ENCODE data around the gene SIRT5.

The SIRT5 gene

DNA sequence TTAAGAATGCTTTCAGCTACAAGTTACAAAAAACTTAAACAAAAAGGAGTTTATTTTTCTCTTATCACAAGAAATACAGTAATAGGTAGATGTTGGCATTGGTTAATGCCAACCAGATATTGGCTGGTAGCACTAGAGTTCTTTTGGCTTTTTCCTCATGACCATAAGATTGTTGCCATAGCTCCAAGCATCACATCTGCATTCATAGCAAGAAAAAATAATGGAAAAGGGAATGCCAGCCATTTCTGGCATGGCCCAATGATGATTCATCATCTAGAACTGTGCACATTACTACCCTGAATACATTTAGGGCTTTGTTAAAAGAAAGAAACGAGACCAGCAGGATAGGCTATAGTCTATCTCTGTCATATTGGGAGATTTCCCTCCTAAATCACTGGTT, 20.8 kb upstream of the SIRT5 start:
- DNase-seq (ENCODE audit: low read depth in 2 of 2): no peak

DNA sequence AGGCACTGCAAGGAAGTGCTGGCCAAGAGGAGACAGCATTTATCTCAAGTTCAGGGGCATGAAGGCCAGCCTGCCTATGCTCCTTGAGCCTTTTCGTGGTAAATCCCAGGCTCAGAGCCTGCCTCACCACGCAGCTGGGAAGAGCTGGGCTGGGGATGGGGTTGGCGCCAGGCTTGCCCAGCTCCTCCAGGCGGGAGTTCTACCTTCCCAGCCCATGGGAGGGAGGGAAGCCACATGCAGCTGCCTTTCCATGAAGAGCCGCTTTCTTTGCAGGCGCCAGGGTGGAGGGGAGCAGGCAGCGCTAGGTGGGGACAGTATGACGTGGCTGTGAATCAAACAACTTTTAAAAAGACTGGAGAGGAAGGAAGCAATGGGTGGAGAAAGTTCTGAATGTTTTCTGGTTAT, 19.5 kb upstream of the SIRT5 start:
- no peak for DNase-seq (ENCODE audit: low read depth in 2 of 2)

DNA sequence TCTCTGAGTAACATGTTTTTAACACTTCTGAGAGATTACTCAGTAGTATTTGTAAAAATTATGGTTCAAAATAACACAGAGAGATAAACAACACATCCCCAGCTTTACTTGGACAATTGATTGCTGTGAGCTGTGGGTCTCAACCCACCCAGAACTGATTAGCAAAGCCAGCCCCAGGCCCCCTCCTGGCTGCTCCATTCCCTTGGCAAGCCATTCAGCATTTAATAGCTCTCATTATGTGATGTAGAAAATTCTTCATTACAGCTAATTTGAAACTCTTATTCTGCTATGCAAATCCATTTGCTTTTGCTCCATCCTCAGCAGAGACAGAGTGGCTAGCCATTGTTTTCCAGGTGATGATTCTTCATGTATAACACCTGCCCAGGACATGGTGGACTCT, 16.6 kb upstream of the SIRT5 start:
- no peak for DNase-seq (ENCODE audit: low read depth in 2 of 2)

DNA sequence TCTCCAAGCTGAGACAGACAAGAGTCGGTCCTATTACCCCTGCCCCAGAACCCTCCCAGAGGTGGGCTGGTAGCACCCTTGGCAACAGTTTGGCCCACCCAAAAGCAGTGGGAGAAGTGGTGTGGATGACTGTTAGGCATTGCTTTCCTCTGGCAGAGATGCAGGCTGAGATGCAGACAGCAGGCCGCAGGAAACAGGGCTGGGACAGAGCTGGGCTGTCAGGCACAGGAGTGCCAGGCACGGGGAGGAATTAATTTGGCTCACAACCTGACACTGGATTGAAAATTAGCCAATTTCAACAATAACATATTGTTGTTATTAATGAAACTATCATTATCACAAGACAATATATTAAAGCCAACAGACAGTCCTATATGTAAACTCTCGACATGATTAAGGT, 15.7 kb upstream of the SIRT5 start:
- no peak for DNase-seq (ENCODE audit: low read depth in 2 of 2)

DNA sequence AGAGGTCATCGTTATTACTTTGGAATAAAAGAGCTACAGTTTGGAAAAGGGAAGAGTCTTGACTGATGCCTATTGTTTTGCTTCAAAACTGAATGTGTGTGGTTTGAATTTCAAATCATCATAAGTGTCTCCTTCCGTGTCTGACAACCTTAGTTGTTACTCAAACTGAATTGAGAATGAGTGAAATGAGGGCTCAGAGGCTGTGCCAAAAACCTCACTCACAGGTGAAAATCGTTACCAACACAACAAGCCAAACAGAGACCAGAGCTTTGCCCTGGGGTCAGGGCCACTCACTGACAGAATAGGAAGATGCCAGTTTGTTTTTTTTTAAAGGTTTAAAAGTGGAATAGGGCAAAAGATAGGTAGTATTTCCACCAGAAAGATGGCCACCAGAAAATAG, 15.2 kb upstream of the SIRT5 start:
- DNase-seq (ENCODE audit: low read depth in 2 of 2): no peak

DNA sequence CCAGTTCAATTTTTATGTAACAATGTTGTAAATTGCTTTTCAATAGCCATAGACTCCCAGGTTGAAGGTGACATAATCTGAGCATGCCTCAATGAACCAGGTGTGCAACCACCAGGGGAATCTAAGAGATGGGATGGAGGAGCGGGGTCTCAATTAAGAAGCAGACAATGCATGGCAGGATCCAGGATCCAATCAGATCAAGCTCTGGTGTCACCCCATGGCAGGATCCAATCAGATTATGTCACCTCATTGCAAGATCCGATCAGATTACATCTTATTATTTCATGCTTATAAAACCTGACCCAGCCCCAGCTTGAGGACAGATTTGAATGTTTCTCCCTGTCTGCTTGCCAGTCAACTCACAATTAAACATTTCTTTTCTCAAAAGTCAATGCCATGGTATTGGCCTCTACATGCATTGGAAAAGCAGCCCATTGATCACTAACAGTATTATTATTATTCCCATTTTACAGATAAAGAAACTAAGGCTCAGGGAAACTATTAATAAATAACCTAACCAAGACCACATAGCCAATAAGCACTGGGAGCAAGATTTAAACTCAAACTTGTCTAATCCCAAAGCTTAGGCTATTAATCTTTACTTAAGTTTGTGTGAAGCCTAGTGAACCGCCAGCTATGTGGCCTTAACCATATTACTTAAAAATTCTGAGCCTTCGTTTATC, 14.3 kb upstream of the SIRT5 start:
- DNase-seq (ENCODE audit: low read depth in 2 of 2): no peak

DNA sequence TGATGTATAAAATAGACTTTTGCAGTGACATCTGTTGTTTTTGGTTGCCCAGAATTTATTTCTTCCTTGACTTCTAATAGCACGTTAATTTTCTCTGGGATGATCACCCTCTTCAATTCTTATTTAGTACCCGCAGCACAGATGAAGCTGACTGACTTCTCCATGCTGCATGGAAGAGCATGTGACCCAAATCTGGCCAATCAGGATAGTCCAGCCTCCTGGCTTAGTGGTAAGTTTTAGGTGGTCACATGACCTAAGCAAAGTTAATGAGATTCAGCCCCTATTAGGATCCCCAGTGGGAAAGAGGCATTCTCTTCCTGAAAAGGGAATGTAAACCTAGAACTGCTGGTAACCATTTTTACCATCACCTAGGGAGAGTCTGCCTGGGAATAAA, 13.8 kb upstream of the SIRT5 start:
- no peak for DNase-seq (ENCODE audit: low read depth in 2 of 2)

DNA sequence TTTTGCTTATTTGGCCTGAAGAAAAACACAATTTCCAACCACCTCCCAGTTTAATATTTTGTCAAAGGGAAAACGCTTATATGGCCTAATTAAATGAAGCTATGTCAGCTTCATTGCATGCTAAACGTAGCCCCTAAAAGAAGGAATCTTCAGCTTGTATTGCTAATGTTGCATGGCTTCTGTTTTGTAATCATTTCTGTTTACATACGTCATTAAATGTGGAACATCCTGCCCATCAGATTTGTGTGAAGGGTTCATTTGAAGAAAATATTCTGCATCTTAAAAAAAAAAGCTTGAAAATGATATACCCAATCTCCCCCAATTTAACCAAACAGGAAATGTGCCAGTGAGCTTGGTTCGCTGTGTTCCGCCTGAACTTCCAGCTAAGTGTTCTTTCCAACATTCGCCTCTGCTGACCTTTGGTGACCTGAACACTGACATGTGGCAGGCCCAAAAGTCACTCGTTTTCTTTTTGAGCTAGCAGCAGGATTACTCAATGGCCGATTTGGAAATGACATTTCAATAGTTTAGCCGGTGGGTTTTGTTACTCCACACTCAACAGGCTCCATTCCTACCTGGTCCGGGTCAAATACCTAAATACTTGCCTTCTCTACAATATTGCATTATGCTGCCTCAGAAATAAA, 12.7 kb upstream of the SIRT5 start:
- no peak for DNase-seq (ENCODE audit: low read depth in 2 of 2)

DNA sequence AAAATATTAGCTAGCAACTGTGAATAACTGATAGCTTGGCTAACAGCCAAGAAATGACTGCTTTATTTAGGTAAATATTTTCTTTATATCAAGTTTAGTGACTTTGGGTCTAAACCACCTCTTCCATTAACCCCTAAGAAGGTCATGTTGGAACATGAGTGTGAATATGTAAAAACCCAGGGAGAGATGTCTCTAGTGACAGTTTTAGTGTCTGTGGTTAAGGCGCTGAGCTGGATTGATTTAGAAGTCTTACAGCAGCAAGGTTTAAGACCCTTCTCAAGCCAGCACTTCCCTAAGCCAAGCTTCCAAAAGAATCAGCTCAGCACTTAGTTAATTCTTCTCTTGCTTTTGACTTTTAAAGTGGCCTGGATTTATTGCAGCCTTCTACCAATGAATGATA, 11.4 kb upstream of the SIRT5 start:
- no peak for DNase-seq (ENCODE audit: low read depth in 2 of 2)

DNA sequence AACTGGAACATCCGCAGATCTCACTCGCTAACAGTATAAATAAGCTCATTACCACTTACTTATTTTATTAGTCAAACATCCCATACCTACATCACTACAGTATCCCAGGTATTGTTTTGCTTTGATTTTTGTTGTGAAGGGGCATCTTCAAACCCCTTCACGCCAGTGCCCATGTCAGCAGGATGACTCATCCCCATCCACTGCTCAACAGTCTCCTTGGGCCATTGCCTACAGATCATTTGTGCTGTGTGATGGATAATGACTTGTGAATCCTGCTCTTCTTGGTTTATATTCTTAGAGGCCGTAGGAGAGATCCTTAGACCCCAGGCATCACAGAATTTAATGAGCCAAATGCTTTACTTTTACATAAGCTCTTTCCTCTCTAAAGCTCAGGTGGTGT, 8.5 kb upstream of the SIRT5 start:
- DNase-seq (ENCODE audit: low read depth in 2 of 2): no peak

DNA sequence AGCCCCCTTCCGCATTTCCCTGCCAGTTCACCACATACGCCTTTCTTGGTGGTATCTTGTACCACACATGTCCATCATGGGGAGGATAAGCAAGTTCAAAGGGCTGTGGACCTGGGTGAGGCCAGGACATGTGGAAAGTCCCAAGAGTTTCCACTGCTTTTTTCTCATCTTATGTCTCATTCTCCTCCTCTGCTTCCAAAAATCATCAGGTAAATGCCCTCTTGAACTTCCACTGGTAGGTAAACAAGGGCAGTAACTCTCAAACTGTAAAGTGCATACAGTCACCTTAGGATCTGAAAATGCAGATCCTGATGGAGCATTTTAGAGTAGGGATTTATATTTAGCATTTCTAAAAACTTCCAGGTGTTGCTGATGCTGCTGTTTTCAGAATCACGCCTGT, 7.9 kb upstream of the SIRT5 start:
- DNase-seq (ENCODE audit: low read depth in 2 of 2): no peak

DNA sequence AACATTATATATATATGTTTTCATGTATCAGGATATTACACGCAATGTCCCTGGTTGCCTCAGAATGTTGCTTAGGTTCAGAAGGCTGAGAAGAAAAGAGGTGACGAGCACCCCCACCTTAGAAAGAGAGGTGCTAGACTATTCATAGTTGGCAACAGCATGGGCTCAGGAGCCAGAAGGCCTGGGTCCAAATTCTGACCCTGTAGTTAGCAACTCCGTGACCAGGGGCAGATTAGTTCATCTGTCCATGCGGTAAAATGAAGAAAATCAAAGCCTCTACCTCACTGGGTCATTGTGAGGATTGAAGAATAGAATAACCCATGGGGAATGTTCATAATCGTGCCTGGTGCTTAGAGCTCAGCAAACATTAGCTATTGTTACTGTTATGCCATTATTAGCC, 5.4 kb upstream of the SIRT5 start:
- DNase-seq (ENCODE audit: low read depth in 2 of 2): no peak

DNA sequence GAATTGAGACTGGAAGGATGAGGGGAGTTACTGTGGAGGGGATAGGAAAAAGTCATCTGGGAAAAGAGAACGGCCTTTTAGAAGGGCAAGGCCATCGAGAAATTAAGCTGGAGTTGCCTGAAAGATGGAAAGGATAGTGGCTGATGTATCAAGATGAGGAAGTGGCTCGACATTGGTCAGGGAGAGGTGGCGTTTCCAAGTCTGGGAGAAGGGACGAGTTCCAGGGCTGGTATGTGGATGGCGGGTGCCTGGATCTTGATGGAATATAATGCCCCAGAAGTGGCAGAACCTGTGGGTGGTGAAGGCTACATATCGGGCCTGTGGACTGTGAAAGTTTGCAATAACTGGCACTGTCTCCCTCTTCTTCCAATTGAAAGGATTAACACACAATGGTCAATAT, 2.2 kb upstream of the SIRT5 start:
- DNase-seq (ENCODE audit: low read depth in 2 of 2): no peak

DNA sequence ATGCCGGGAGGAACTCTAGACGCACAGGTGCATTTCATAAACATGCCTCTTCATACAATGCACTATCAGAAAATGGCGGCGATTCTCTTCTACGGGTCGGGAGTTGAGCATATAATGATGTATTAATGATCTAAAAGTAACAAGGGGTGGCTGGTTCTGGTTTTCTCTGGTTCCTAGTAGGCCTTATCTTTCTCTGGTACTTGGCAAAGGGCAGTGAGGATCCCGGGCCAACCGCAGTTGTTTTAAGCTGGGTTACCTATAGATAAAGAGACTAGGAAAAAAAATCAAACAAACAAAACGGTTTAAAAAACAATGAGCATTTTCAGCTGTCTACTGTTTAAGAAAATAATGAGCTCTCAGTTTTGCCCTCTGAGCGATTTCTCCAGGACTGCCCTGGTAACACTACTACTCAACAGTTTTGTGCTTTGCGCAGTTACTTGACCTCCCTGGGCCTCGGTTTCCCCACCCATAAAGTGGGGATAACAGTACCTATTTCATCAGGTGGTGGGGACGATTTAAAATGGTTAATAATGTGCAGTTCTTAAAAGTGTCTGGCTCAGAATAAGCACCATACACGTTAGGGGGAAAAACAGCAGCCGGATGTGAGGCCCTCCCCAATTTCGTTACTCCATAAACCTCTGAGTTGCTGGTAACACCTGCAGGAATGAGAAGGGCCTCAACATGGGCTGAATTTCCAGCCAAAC, 1.3 kb upstream of the SIRT5 start:
- DNase-seq (ENCODE audit: low read depth in 2 of 2): no peak

DNA sequence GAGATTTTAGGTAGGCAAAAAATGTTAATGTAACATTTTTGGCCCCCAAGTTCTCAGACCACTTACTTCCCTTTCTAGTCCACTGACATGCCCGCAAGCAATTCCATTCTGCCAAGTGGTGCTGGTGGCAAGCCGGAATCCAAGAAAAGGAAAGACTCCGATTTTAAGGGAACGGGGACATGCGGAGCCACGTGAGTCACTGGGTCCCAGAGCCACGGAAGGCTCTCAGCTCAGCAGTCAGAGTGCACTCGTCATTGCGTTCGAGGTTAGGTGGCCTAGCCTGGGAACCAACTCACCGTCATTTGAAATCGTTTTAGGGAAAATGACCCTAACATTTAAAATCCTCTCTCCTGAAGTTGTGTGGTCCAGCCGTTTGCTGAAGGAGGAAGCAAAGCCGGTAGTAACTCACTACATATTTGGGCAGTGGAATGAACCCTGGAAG, 711 bp upstream of the SIRT5 start:
- DNase-seq (ENCODE audit: low read depth in 2 of 2): no peak

DNA sequence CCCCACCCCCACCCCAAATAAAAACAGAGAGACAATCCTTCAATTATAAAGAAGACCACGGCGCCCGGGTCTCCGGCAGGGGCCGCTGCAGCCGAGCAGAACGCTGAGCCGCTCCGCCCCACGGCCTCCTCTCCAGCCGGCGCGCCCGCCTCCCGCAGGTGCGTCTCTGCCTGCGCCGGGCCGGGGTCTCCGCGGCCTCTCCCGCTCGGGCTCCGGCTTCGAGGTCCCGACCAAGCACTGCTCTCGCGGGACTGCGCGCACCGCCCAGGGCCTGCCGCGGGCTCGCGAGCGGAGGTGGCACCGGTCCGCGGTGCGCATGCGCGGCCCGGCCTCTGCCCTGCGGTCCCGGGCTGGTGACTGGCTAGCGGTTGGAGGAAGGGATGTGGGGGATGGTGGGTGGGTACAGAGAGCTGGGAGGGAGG, 241 bp upstream of the SIRT5 start:
- DNase-seq (ENCODE audit: low read depth in 2 of 2): peak; percentile 89 to 93

DNA sequence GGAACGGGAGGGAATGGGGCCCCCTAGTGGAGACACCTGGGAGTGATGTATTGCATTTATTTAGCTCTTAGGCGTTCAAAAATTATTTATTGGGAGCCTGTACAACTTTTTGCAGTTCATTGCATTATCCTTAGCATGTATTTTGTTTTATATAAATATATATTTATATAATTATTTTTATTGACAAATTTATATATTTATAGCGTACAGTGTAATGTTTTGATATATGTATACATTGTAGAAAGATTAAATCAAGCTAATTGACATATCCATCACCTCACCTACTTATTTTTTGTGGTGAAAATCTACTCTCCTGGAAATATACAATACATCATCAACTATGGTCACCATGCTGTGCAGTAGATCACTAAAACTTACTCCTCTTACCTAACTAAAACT, 975 bp downstream of the SIRT5 start:
- no peak for DNase-seq (ENCODE audit: low read depth in 2 of 2)

DNA sequence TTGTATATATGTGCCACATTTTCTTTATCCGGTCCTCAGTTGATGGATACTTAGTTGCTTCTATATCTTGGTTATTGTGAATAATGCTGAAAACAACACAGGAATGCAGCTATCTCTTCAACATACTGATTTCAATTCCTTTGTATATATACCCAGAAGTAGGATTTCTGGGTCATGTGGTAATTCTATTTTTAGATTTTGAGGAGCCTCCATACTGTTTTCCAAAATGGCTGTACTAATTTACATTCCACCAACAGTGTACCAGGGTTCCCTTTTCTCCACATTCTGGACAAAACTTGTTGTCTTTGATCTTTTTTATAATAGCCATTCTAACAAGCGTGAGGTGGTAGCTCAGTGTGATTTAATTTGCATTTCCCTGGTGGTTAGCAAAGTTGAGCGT, 1.6 kb downstream of the SIRT5 start:
- DNase-seq (ENCODE audit: low read depth in 2 of 2): no peak

DNA sequence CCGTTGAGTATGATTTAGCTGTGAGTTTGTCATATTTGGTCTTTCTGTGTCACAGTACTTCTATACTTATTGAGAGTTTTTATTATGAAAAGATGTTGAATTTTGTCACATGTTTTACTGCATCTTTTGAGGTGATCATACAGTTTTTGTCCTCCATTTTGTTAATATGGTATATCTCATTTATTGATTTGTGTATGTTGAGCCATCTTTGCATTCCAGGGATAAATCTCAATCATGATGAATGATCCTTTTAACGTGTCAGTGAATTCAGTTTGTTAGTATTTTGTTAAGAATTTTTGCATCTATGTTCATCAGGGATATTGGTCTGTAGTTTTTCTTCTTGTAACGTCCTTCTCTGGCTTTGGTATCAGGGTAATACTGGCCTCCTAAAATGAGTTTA, 3.5 kb downstream of the SIRT5 start:
- no peak for DNase-seq (ENCODE audit: low read depth in 2 of 2)

DNA sequence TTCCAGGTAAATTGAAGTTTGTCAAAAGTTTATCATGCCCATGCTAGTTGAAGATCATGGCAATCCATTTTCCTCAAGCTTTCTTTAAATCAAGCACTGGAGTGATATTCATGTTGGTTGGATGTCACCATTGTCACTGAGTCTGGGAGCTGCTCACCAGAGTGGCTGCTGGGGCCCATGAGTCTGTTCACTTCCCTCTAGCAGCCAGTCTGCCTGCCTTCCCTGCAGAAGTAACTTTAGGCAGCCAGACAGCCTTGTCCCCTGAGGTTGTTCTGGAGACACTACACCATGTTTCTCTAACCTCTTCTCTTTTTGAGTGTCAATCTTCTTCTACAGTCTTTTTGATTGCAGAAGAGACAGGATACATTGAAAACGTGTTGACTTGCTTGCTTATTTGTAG, 5.5 kb downstream of the SIRT5 start:
- DNase-seq (ENCODE audit: low read depth in 2 of 2): no peak

DNA sequence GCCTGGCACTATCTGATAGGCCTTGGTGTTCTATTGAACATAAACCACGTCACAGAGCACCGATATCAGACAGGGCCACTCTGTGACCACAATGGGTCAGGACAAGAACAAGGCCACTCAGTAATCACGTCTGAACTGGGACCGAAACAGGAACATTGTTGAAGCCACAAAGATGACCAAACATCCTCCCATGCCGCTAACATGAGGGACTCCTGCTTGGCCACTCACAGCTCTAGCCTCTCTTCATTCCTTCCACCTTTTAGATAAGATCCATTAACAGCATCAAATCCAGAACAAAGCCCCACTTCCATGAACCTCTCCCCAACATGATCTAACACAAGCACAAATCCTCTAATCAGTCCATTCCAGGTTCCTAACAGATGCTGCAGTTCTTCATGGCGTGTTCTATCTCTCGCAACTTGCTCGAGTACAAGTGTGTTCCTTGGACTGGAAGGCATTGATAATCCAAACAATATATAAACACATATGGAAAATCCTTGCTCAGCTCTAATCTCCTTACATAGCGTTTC, 7.4 kb downstream of the SIRT5 start:
- DNase-seq (ENCODE audit: low read depth in 2 of 2): no peak

DNA sequence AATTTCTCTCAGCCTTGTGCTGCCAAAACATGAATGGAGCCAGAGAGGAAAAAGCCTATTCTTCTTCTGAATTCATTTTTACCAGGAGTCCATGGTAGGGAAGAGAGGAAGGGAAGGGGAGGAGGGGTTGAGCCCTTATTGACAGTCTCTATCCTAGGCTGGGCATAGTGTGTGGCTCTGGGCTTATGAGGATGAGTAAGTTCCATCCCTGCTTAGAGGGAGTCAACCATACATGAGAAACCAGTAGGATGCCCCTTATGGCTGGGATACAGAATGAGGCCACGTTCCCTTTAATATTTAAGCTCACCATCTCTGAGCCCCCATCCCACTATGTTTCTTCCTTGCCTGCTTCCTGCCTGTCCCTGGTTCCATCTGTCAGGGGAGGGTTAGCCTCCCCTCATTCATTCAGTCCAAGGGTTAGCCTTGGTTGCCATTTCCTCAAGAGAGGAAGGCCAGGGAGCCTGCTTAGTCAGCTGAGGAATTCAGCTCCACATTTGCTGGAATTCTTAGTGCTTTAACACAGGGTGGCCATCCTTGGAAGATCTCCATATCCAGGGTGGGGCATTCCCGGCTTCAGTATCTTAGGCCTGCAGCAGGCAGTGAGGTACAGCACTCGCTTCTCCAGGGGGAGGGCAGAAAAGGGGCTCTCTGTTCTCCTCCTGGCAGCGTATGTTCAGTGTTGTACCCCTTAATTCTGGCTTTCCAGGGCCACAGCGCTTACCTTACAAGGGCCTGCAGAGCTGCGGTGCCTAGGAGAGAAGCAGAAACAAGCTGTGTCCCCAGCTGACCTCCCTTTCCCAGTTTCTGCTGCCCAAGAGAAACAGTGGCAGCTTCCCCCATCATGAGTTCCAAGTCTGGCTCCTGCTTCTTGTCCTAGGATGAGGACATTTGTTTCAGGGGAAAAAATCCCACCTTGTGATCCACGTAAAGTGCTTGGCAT, 12.5 kb downstream of the SIRT5 start:
- DNase-seq (ENCODE audit: low read depth in 2 of 2): no peak
